Colonic mucosa (tissue), 4 donors: Measurements from ENCODE around the gene OGA. TPM values are rescaled to one million over a fixed set of nuclear protein-coding genes. Genes with fewer than 3 reads are reported as not detected.

Experiments used
- DNase-seq: peaks from one replicate; pipeline ENCODE4 v3.0.0-alpha.2; 2020
- H3K27ac ChIP-seq: fragments of 200-600 bp; one replicate; pipeline ENCODE4 v1.8.0; 2021
- H3K27me3 ChIP-seq: fragments of 200-600 bp; one replicate; pipeline ENCODE4 v1.8.0; 2021
- H3K36me3 ChIP-seq: fragments of 200-600 bp; one replicate; pipeline ENCODE4 v1.8.0; 2021
- H3K4me1 ChIP-seq: fragments of 200-600 bp; one replicate; pipeline ENCODE4 v1.8.0; 2021; ENCODE audit warnings: mild to moderate bottlenecking
- H3K4me3 ChIP-seq: fragments of 200-600 bp; one replicate; pipeline ENCODE4 v1.8.0; 2021
- H3K9ac ChIP-seq, 2 donors: one replicate each; pipeline ENCODE4 v1.7.0; 2013; ENCODE audit warnings: control low read depth in 2 of 2, low read depth in 2 of 2, low read length in 2 of 2
- H3K9me3 ChIP-seq: fragments of 200-600 bp; one replicate; pipeline ENCODE4 v1.8.0; 2021
- CTCF ChIP-seq: fragments of 200-600 bp; IDR thresholded peaks from one replicate; pipeline ENCODE4 v1.8.0; 2022; ENCODE audit warnings: antibody characterized with exemption, mild to moderate bottlenecking
- intact Hi-C: fragments of 100-400 bp; cut with DNase I; formaldehyde crosslinking; loops from one replicate; pipeline ENCODE4 v1.14.1; 2022
- total RNA-seq, 2 donors: library from RNA; stranded (reverse); fragmentation: NEBNext Ultra II Directional in 1 of 2; extraction: Animal tissue kit (Norgen Biotek cat#: 25700) in 1 of 2; gene quantifications; one replicate each; pipeline ENCODE4 v1.2.1, GENCODE V29; 2021
- donor health status: healthy.
- donor health status: DM: no; HTN: no; CAD: no.
- donor health status: DM: no; HTN: no; CAD: no.

OGA gene
- total RNA-seq, 2 donors from 2014 or later, result 70.4 to 77.8 TPM

GRCh38 chr10:101775273-101776160 is 42.7 kb downstream of the OGA start, which contains the start of gene FGF8:
FGF8 (minus strand) TSS chr10:101776114; CDS start chr10:101775900, 214 bp downstream.
- DNase-seq, result no peak
- no peaks in the 10 kb centered on the region for H3K36me3 ChIP-seq
- H3K4me3 ChIP-seq, result no peak within 1 kb of the TSS
- no peak within 1 kb of the TSS for H3K9ac ChIP-seq
- peaks cover 46% of the 10 kb centered on the region for H3K27me3 ChIP-seq
- TF ChIP-seq CTCF, result no peak
- H3K27ac ChIP-seq, result no peak within 1 kb of the TSS
- H3K4me1 ChIP-seq, result peaks cover 7% of the 10 kb centered on the region
- intact Hi-C loops, result loop anchor here (10.0 kb wide), 1 partner anchor 561 kb away; no protein-coding TSS in a partner anchor
- no peaks in the 10 kb centered on the region for H3K9me3 ChIP-seq

GRCh38 chr10:101774589-101775272 is 43.5 kb downstream of the OGA start:
- no peaks in the 10 kb centered on the region for H3K9me3 ChIP-seq
- H3K36me3 ChIP-seq, result no peaks in the 10 kb centered on the region
- no peak overlapping the region for H3K4me3 ChIP-seq
- H3K27ac ChIP-seq, result no peak overlapping the region
- H3K27me3 ChIP-seq, result peaks cover 46% of the 10 kb centered on the region
- peaks cover 3% of the 10 kb centered on the region for H3K4me1 ChIP-seq
- no peak for DNase-seq
- H3K9ac ChIP-seq, result no peak overlapping the region
- intact Hi-C loops, result loop anchor here (10.0 kb wide), 1 partner anchor 560 kb away; no protein-coding TSS in a partner anchor
- TF ChIP-seq CTCF, result no peak

GRCh38 chr10:101773923-101774588 is 44.2 kb downstream of the OGA start:
- no peak for TF ChIP-seq CTCF

GRCh38 chr10:101772895-101773761 is 45.1 kb downstream of the OGA start:
- Histone ChIP-seq H3K9me3 (no peaks in the 10 kb centered on the region), H3K27ac (no peak overlapping the region), H3K4me3 (no peak overlapping the region), H3K36me3 (no peaks in the 10 kb centered on the region), H3K9ac (no peak overlapping the region), H3K4me1 (no peaks in the 10 kb centered on the region), H3K27me3 (peaks cover 50% of the 10 kb centered on the region)
- no peak for TF ChIP-seq CTCF
- no peak for DNase-seq
- intact Hi-C loops, result loop anchor here (10.0 kb wide), 1 partner anchor 558 kb away; no protein-coding TSS in a partner anchor

More at GRCh38 chr10:101773923-101774588, 44.2 kb downstream of the OGA start:
- no peaks in the 10 kb centered on the region for H3K4me1 ChIP-seq
- H3K9me3 ChIP-seq, result no peaks in the 10 kb centered on the region
- no peak overlapping the region for H3K4me3 ChIP-seq
- DNase-seq, result no peak
- no peak overlapping the region for H3K9ac ChIP-seq
- H3K36me3 ChIP-seq, result no peaks in the 10 kb centered on the region
- intact Hi-C loops, result loop anchor here (10.0 kb wide), 1 partner anchor 559 kb away; no protein-coding TSS in a partner anchor
- peaks cover 46% of the 10 kb centered on the region for H3K27me3 ChIP-seq
- no peak overlapping the region for H3K27ac ChIP-seq
